HG03460 (cell line): ENCODE measurements around the gene GDAP1L1.
A peak's percentile ranks its signal among the peaks of the same experiment; 100 is the strongest.
"Not testable (repeated sequence)": the region's sequence is repeated elsewhere in the genome, so short reads cannot be mapped to it uniquely, and the experiment has no call there.

ENCODE experiments used
- ATAC-seq: cut with Tn5 transposase; IDR thresholded peaks from one replicate; pipeline ENCODE4 v1.9.1; 2021; ENCODE audit not compliant: unreplicated experiment

GDAP1L1 gene

DNA sequence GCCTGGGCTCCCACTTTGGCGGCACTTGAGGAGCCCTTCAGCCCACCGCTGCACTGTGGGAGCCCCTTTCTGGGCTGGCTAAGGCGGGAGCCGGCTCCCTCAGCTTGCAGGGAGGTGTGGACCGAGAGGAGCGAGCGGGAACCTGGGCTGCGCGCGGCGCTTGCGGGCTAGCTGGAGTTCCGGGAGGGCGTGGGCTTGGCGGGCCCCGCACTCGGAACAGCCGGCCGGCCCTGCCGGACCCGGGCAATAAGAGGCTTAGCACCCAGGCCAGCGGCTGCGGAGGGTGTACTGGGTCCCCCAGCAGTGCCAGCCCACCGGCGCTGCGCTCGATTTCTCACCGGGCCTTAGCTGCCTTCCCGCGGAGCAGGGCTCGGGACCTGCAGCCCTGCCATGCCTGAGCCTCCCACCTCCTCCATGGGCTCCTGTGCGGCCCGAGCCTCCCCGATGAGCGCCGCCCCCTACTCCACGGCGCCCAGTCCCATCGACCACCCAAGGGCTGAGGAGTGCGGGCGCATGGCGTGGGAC lies 52.0 kb downstream of the GDAP1L1 start:
- not testable (repeated sequence) for ATAC-seq

DNA sequence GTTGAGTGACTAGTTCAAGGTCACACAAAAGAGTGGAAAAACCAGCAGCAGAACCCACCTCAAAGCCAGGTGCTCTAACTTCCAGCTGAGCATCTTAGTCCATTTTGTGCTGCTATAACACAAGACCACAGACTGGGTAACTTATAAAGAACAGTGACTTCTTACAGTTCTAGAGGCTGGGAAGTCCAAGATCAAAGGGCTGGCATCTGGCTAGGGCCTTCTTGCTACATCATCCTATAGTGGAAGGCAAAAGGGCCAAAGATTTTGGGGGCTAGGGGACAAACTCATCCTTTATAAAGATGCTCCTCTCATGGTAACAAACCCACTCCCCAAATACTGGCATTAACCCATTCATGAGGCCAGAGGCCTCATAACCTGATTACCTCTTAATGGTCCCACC lies 54.2 kb downstream of the GDAP1L1 start:
- ATAC-seq = no peak

- ATAC-seq = no peak
These were observed 55.0 kb downstream of the GDAP1L1 start for GRCh38 chr20:44302026-44302669.

- ATAC-seq = no peak
These were observed 55.6 kb downstream of the GDAP1L1 start for GRCh38 chr20:44302736-44303135.

- no peak for ATAC-seq
These were observed 57.3 kb downstream of the GDAP1L1 start for GRCh38 chr20:44304383-44304782.

DNA sequence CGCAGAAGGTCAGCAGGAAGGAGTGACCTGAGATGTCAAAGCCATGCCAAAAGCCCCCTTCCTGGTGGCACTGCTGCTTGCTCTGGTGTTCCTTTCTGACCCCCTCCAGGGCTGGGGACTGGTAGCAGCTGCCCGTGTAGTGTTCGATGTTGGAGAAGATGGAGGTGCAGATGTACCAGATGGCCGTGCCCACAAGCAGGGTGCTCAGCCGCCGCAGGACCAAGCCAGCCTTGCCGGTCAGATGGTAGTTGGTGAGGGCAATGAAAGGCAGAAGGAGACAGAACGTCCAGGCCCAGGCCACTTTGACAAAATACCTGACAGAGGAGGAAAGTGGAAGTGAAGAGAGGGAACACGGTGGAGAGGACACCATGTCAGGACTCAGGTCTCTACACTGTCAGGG lies 59.8 kb downstream of the GDAP1L1 start:
- no peak for ATAC-seq

DNA sequence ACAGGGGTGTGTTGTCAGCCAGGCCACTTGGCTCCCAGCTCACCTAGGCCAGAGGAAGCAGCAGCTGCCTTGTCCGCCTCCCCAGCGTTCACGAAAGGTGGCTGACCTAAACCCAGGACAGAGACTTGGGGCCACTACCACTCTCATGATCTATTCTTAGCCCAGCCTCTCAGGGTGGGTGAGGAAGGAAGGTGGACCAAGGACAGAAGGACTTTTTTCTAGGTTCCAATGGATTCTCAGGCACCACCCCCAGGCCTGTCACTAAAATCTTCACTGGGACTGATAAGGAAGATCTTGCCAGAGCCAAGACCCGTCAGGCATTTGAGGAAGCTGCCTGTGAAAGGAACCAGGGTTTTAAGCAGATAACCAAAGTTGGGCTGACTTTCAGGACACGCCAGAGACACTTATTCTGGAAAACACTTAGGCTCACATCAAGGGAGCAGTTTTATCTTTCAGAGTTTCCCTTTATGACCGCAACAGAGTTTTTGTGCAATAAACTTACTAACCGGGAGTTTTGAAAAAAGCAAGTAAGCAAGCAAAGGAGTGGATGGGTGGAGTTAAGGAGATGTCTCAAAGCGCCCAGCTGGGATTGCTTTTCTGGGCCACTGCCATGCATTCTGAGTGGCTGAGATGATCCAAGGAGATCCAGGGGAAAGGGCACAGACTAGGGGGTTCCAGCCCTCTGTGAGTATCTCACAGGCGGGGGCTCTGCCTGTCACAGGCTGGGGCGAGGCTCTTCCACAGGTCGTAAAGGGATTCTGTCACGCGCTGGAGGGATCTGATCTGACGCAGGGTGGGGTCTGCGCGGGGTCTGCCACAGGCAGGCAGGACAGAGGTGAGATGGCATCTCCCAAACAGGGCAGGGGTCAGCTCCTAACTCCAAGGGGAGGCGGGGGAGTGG lies 62.9 kb downstream of the GDAP1L1 start:
- ATAC-seq = peak; percentile 8

DNA sequence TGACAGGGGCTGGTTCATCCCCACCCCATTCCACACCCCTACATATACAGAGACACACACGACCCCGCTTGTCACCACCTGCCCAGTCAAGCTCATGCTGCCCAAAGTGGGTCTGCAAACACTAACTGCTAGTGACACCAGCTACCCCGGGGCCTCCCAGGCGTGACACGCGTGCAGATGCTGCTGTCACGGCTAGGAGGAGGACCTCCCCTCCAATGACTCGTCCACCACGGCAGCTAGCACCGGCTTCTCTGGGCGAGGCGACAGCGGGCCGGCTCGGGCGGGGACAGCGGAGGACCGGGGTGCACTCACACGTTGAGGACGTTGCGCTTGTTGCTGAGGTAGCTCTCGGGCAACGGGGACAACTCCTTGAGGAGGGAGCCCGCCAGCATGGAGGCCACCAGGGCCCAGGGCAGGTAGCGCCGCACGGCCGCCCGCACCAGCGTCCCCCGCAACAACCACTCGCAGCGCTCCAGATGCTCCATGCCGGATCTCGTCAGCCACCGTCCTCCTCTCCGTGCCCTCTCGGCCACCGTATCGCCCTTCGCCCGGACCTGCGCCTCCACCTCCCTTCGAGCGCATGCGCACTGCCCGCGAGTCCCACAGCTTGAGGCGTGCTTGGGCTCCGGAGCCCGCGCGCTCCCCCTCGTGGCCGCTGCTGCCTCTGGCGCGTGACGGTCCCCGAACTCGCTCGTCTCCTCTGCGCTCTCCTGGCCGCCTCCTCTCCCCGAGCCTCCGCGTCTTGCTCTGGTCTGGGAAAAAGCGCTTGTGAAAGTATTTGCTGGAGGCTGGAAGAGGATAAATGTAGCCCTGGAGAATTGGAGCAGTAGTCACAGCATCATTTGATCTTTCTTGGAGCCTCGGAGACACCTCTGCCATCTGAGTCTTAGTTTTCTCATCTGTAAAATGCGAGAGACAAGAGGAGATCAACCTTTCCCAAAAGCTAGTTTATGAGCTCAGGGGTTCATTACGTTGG lies 63.8 kb downstream of the GDAP1L1 start, which contains the start of gene FITM2:
Gene FITM2, minus strand, starts transcription at position 539 of the 976 bp plus-strand sequence. Its CDS starts 54 bp downstream, at position 485.
- peak; percentile 85 for ATAC-seq

DNA sequence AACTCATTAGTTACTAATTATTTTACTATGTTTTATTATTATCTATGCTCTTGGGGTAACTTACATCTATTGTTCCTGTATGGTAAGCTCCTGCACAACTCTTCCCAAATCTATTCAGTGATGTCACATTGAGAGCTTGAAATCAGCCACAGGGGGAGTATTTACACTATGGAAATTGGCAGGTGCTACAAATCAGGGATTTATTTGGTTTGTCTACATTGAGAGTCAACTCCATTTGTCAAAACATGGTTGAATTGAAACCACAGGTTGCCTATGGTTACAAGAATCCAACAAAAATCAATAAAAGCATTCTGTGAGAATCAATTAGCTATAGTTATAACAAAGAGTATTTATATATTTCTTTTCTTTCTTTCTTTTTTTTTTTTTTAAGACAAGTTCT lies 67.8 kb downstream of the GDAP1L1 start:
- no peak for ATAC-seq

- no peak for ATAC-seq
These were observed 72.8 kb downstream of the GDAP1L1 start for GRCh38 chr20:44319839-44320422.

DNA sequence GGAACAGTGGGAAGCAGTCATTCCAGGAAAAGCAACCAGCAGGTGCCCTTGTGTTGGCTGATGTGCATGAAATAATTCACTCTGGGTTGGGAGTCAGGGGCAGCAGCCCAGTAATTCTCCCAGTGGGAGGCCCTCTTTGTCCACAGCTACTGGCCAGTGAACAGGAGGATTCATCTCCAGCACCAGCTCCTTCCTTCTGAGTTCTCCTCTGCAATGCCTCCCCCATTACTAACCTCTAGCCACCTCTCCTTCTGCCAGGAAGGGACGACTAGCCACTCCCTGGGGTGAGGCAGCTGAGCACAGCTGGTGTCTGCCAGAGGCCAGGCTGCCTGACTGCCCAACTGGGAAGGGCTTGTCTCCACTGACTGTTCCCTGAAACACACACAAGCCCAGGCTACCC lies 77.2 kb downstream of the GDAP1L1 start:
- no peak for ATAC-seq

DNA sequence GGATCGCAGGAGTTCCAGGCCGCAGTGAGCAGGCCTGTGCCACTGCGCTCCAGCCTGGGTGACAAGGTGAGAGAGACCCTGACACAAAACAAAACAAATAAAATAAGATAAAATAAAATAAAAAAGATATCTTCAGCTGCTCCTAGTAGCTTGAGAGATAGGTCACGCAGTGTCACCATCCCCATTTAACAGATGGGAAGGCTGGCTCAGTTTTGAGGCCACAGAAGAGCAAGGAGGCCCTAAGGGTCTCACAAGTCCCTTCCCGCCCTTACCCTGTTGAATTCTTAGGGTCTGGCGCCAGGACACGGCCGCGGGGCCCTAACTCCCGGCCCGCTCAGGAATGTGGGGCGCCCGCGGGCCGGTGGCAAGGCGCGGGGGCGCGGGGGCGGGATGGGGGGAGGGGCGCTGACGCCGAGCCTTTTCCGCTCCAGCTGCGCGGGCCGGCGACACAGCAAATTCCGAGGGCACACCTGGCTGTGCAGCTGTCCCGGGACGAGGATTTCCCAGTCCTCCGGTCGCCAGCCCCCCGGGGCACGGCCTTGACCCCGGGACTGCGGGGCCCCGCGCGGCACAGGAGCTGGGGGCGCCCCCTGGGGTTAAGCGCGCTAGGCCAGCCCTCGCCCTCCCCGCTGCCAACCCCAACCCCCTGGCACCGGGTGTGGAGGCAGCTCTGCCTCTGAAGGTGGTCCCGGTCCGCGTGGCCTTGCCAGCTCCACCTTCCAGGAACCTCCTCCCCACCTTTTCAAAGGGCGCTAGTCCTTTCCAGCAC lies 79.5 kb downstream of the GDAP1L1 start:
- ATAC-seq = no peak

GRCh38 chr20:44327748-44328147 lies 80.6 kb downstream of the GDAP1L1 start:
- not testable (repeated sequence) for ATAC-seq

DNA sequence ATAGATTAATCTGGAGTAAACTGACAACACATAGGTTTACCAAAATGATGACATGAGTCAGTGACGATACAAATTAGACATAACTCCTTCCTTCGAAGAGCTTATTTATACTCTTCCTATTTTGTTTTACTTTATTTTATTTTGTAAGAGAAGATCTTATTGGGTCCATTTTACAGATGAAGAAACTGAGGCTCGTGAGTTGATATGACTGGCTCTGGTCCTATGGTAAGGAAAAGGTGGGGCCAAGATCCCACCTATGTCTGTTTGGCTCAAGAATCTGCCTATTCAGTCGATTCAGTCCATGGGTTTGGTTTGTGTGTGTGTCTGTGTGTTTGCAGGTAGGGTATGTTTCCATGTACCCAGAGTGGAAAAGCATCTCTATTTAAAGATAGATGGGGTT lies 81.3 kb downstream of the GDAP1L1 start:
- no peak for ATAC-seq
